PC-9 (cell line): ENCODE data around the gene KLHL8.

ENCODE experiments used
- CTCF ChIP-seq: fragments of 200-600 bp; sonication (generic); conservative IDR thresholded peaks from 2 replicates; pipeline ENCODE4 v1.6.1; 2017; ENCODE audit warnings: mixed run types, antibody characterized with exemption, mild to moderate bottlenecking, moderate library complexity
- EZH2 ChIP-seq: fragments of 200-600 bp; sonication (generic); IDR thresholded peaks from 2 replicates; pipeline ENCODE4 v1.8.0; 2017; ENCODE audit warnings: antibody characterized with exemption, low read depth

GRCh38 chr4:87150498-87151261 lies 69.7 kb downstream of the KLHL8 start:
- TF ChIP-seq CTCF (peak; percentile 91), EZH2 (no peak)
